Measurements from ENCODE around the gene FN1.

Gene FN1

GRCh38 chr2:215405722-215406581, 29.9 kb downstream of the FN1 start:
- DNase-seq, result no peak

- DNase-seq, result no peak
These were observed 31.4 kb downstream of the FN1 start for GRCh38 chr2:215404348-215405012.

GRCh38 chr2:215403441-215404347, 32.2 kb downstream of the FN1 start:
- no peak for DNase-seq

GRCh38 chr2:215401896-215402379, 33.9 kb downstream of the FN1 start:
- no peak for DNase-seq

- no peak for DNase-seq
These were observed 36.7 kb downstream of the FN1 start for GRCh38 chr2:215399067-215399716.

- no peak for DNase-seq
These were observed 38.1 kb downstream of the FN1 start for GRCh38 chr2:215397632-215398341.

- DNase-seq, result no peak
These were observed 39.1 kb downstream of the FN1 start for GRCh38 chr2:215396595-215397313.

- no peak for DNase-seq
These were observed 40.0 kb downstream of the FN1 start for GRCh38 chr2:215395687-215396460.

- no peak for DNase-seq
These were observed 41.6 kb downstream of the FN1 start for GRCh38 chr2:215394102-215394805.

GRCh38 chr2:215392687-215393270, 43.1 kb downstream of the FN1 start:
- DNase-seq, result no peak

GRCh38 chr2:215392164-215392563, 43.7 kb downstream of the FN1 start:
- no peak for DNase-seq

GRCh38 chr2:215391531-215391930, 44.3 kb downstream of the FN1 start:
- no peak for DNase-seq

GRCh38 chr2:215390550-215390913, 45.3 kb downstream of the FN1 start:
- DNase-seq, result no peak

GRCh38 chr2:215388002-215388728, 47.7 kb downstream of the FN1 start:
- DNase-seq, result no peak

GRCh38 chr2:215386566-215386965, 49.3 kb downstream of the FN1 start:
- DNase-seq, result no peak

- no peak for DNase-seq
These were observed 51.2 kb downstream of the FN1 start for GRCh38 chr2:215384710-215385109.

GRCh38 chr2:215383652-215384279, 52.1 kb downstream of the FN1 start:
- no peak for DNase-seq

- no peak for DNase-seq
These were observed 53.4 kb downstream of the FN1 start for GRCh38 chr2:215382480-215382879.

All from stimulated activated CD8-positive, alpha-beta memory T cell treated with anti-CD3 and anti-CD28 coated beads, Interleukin-4, amount 100 ng/mL, for 48 hours (primary cell).